HepG2 (cell line): Measurements from ENCODE around the gene SLC2A11. TPM values are rescaled to one million over a fixed set of nuclear protein-coding genes. Genes with fewer than 3 reads are reported as not detected.

Experiments used
- AFF4 ChIP-seq: sonication (generic); formaldehyde crosslinking; IDR thresholded peaks from 2 replicates; pipeline ENCODE4 v1.4.0; 2020; ENCODE audit warnings: missing genetic modification reagents
- FOXO4 ChIP-seq: sonication (generic); formaldehyde crosslinking; conservative IDR thresholded peaks from 2 replicates; pipeline ENCODE4 v1.8.1; 2023; ENCODE audit warnings: missing genetic modification reagents
- KDM3A ChIP-seq: IDR thresholded peaks from 2 replicates; pipeline ENCODE4 v1.6.1; 2018; ENCODE audit warnings: low read depth, missing compliant biosample characterization
- NAIF1 ChIP-seq: sonication (generic); formaldehyde crosslinking; IDR thresholded peaks from 2 replicates; pipeline ENCODE4 v1.5.0; 2020; ENCODE audit warnings: mild to moderate bottlenecking, missing genetic modification reagents, borderline replicate concordance
- PAXIP1 ChIP-seq: sonication (generic); formaldehyde crosslinking; conservative IDR thresholded peaks from 2 replicates; pipeline ENCODE4 v1.4.0; 2020; ENCODE audit warnings: mild to moderate bottlenecking, missing genetic modification reagents, moderate library complexity
- RARA ChIP-seq: IDR thresholded peaks from 2 replicates; pipeline ENCODE4 v1.6.1; 2016; ENCODE audit warnings: missing genetic modification reagents, missing compliant biosample characterization
- RBM39 ChIP-seq: fragments of 200-400 bp; formaldehyde crosslinking; IDR thresholded peaks from one replicate; pipeline ENCODE4 v1.6.1; 2018; ENCODE audit warnings: antibody characterized with exemption, mild to moderate bottlenecking, low read depth, low read length; ENCODE audit not compliant: poor library complexity, severe bottlenecking
- SAFB2 ChIP-seq: sonication (generic); formaldehyde crosslinking; IDR thresholded peaks from 2 replicates; pipeline ENCODE4 v1.5.1; 2020; ENCODE audit warnings: missing genetic modification reagents, low read depth, mild to moderate bottlenecking, borderline replicate concordance
- SKI ChIP-seq: fragments of 450-650 bp; IDR thresholded peaks from one replicate; pipeline ENCODE4 v1.6.1; 2018; ENCODE audit warnings: mild to moderate bottlenecking; ENCODE audit not compliant: partially characterized antibody
- SMAD3 ChIP-seq: sonication (generic); formaldehyde crosslinking; IDR thresholded peaks from 2 replicates; pipeline ENCODE4 v1.4.0; 2020; ENCODE audit warnings: missing genetic modification reagents
- SRF ChIP-seq: IDR thresholded peaks from 2 replicates; pipeline ENCODE4 v1.6.1; 2011; ENCODE audit warnings: mild to moderate bottlenecking, low read depth, low read length, moderate library complexity
- YY1 ChIP-seq: IDR thresholded peaks from 2 replicates; pipeline ENCODE4 v1.6.1; 2011; ENCODE audit warnings: low read length, low read depth, moderate library complexity, mild to moderate bottlenecking; ENCODE audit not compliant: insufficient read depth, insufficient replicate concordance
- ZNF143 ChIP-seq: sonication (generic); formaldehyde crosslinking; IDR thresholded peaks from 2 replicates; pipeline ENCODE4 v1.4.0; 2020; ENCODE audit warnings: missing genetic modification reagents
- ZNF431 ChIP-seq: sonication (generic); formaldehyde crosslinking; IDR thresholded peaks from 2 replicates; pipeline ENCODE4 v1.9.0; 2022; ENCODE audit warnings: missing genetic modification reagents, low read depth, mild to moderate bottlenecking, borderline replicate concordance
- ZNF441 ChIP-seq: sonication (generic); formaldehyde crosslinking; IDR thresholded peaks from 2 replicates; pipeline ENCODE4 v1.7.0; 2021; ENCODE audit warnings: missing genetic modification reagents, borderline replicate concordance
- ZNF468 ChIP-seq: sonication (generic); formaldehyde crosslinking; IDR thresholded peaks from 2 replicates; pipeline ENCODE4 v1.8.0; 2022; ENCODE audit warnings: mild to moderate bottlenecking, moderate library complexity, missing genetic modification reagents
- ZNF562 ChIP-seq: sonication (generic); formaldehyde crosslinking; IDR thresholded peaks from 2 replicates; pipeline ENCODE4 v1.8.0; 2022; ENCODE audit warnings: missing genetic modification reagents, borderline replicate concordance
- ZNF761 ChIP-seq: sonication (generic); formaldehyde crosslinking; conservative IDR thresholded peaks from 2 replicates; pipeline ENCODE4 v1.4.0; 2020; ENCODE audit warnings: mild to moderate bottlenecking, missing genetic modification reagents
- ZNF782 ChIP-seq: sonication (generic); formaldehyde crosslinking; IDR thresholded peaks from 2 replicates; pipeline ENCODE4 v1.4.0; 2020; ENCODE audit warnings: missing genetic modification reagents, mild to moderate bottlenecking, borderline replicate concordance
- ZNF790 ChIP-seq: sonication (generic); formaldehyde crosslinking; IDR thresholded peaks from 2 replicates; pipeline ENCODE4 v1.8.0; 2022; ENCODE audit warnings: missing genetic modification reagents, mild to moderate bottlenecking, borderline replicate concordance
- polyA plus RNA-seq, 8 experiments: library from polyadenylated mRNA; depleted of rRNA in 3 of 8; stranded (reverse) in 7 of 8; unstranded in 1 of 8; fragments of >200 nt; fragmentation: Illumina TruSeq in 4 of 8; extraction: Trizol in 4 of 8; gene quantifications; 2 replicates each; pipeline versions ENCODE4 v1.2.1 to v1.2.3, GENCODE V29; 2011 to 2016; ENCODE audit warnings: low read depth in 4 of 8, missing spikeins in 1 of 8, mixed read lengths in 1 of 8; ENCODE audit not compliant: insufficient read depth in 1 of 8
- total RNA-seq, 5 experiments: library from RNA; depleted of rRNA; stranded (reverse); fragments of >200 nt; fragmentation: Illumina TruSeq; extraction: Trizol; gene quantifications; 2 replicates each; pipeline ENCODE4 v1.2.3, GENCODE V29; 2016; ENCODE audit warnings: low read depth in 1 of 5

Gene SLC2A11
- total and polyA plus RNA-seq, 2 of the 13 experiments (the other 11 are each of a cell fraction or from before 2014, with no cell fraction given) = 15.2 to 15.4 TPM

- TF ChIP-seq RARA (CRISPR knock-in tag) (no peak), AFF4 (CRISPR knock-in tag) (no peak; the same call in 1 of the 2 replicates), ZNF143 (no peak), FOXO4 (no peak), SKI (no peak), ZNF782 (CRISPR knock-in tag) (no peak; the same call in 1 of the 2 replicates), ZNF431 (CRISPR knock-in tag) (0 out of 2 replicates have a peak, but pooled peaks have one; percentile 82), NAIF1 (CRISPR knock-in tag) (no peak), ZNF761 (CRISPR knock-in tag) (peak; percentile 48; the same call in 1 of the 2 replicates), ZNF790 (CRISPR knock-in tag) (peak; percentile 78), YY1 (peak; percentile 63), SRF (0 out of 2 replicates have a peak, but pooled peaks have one; percentile 3), ZNF441 (no peak), ZNF468 (CRISPR knock-in tag) (no peak), RBM39 (peak; percentile 64), SAFB2 (CRISPR knock-in tag) (peak; percentile 74; the same call in 1 of the 2 replicates), ZNF562 (CRISPR knock-in tag) (no peak), KDM3A (0 out of 2 replicates have a peak, but pooled peaks have one; percentile 12), PAXIP1 (peak; percentile 59), SMAD3 (CRISPR knock-in tag) (no peak)
Measured at GRCh38 chr22:23893945-23894709, 36.5 kb downstream of the SLC2A11 start, which contains the start of gene MIF (continued).
